ENCODE measurements around the gene TMEM255B.
"Not testable (repeated sequence)": the region's sequence is repeated elsewhere in the genome, so short reads cannot be mapped to it uniquely, and the experiment has no call there.

Gene TMEM255B

GRCh38 chr13:113758651-113759524, at the start of gene TMEM255B:
TSS of gene TMEM255B (plus strand) at chr13:113759226. CDS start at chr13:113759270, 44 bp downstream.
- peak; percentile 83 for DNase-seq

- DNase-seq, result no peak
These were observed 36.1 kb upstream of the TMEM255B start for GRCh38 chr13:113722921-113723320.

GRCh38 chr13:113723410-113724015, 35.5 kb upstream of the TMEM255B start:
- no peak for DNase-seq

GRCh38 chr13:113724016-113724758, 34.8 kb upstream of the TMEM255B start:
- DNase-seq, result no peak

GRCh38 chr13:113724780-113725315, 34.2 kb upstream of the TMEM255B start:
- peak; percentile 38 for DNase-seq

GRCh38 chr13:113725329-113726105, 33.5 kb upstream of the TMEM255B start:
- DNase-seq, result not testable (repeated sequence)

GRCh38 chr13:113726106-113726821, 32.8 kb upstream of the TMEM255B start:
- not testable (repeated sequence) for DNase-seq

GRCh38 chr13:113726961-113727411, 32.0 kb upstream of the TMEM255B start:
- no peak for DNase-seq

GRCh38 chr13:113728571-113729054, 30.4 kb upstream of the TMEM255B start:
- no peak for DNase-seq

GRCh38 chr13:113729187-113730019, 29.6 kb upstream of the TMEM255B start:
- DNase-seq, result no peak

GRCh38 chr13:113730258-113730691, 28.8 kb upstream of the TMEM255B start:
- DNase-seq, result no peak

GRCh38 chr13:113730831-113731191, 28.2 kb upstream of the TMEM255B start:
- no peak for DNase-seq

GRCh38 chr13:113731192-113732175, 27.5 kb upstream of the TMEM255B start:
- DNase-seq, result no peak

- DNase-seq, result no peak
These were observed 26.7 kb upstream of the TMEM255B start for GRCh38 chr13:113732176-113732960.

- no peak for DNase-seq
These were observed 25.8 kb upstream of the TMEM255B start for GRCh38 chr13:113732961-113733950.

- DNase-seq, result no peak
These were observed 24.8 kb upstream of the TMEM255B start for GRCh38 chr13:113734099-113734825.

- DNase-seq, result no peak
These were observed 24.2 kb upstream of the TMEM255B start for GRCh38 chr13:113734826-113735125.

Data from GF-D8 (cell line).